Caco-2 (cell line): ENCODE data around the gene HAND2. TPM values are rescaled to one million over a fixed set of nuclear protein-coding genes. Genes with fewer than 3 reads are reported as not detected.

Experiments
- BruUV-seq: library from RNA; stranded (reverse); fragments of 400-500 nt; replicated peaks from 2 replicates; lab custom pipeline; 2021; lab: Mats Ljungman, UMichigan
- CTCF ChIA-PET: fragments of 300-600 bp; sonication (Branson Sonifier 250); formaldehyde crosslinking; loops from one replicate; lab custom pipeline; 2022; ENCODE audit warnings: antibody characterized with exemption; lab: Charles Lee
- POLR2A ChIA-PET: fragments of 300-600 bp; sonication (Branson Sonifier 250); formaldehyde crosslinking; loops from one replicate; lab custom pipeline; 2022; ENCODE audit warnings: antibody characterized with exemption; lab: Charles Lee
- DNase-seq, 2 experiments: peaks; one replicate each; pipeline versions ENCODE4 v3.0.0 to v3.0.0-alpha.2; 2020 to 2022
- H3K27me3 ChIP-seq: replicated peaks from 2 replicates; pipeline ENCODE4 v1.6.0; 2011; ENCODE audit warnings: low read length; ENCODE audit not compliant: control insufficient read depth, insufficient read depth
- H3K36me3 ChIP-seq: 2 replicates; pipeline ENCODE4 v1.5.1; 2011; ENCODE audit warnings: low read length; ENCODE audit not compliant: control insufficient read depth, insufficient read depth
- H3K4me1 ChIP-seq: fragments of 250-450 bp; sonication (Bioruptor Pico); 2 replicates; pipeline ENCODE4 v1.5.1; 2020; ENCODE audit warnings: mild to moderate bottlenecking
- H3K4me3 ChIP-seq: 2 replicates; pipeline ENCODE4 v1.5.1; 2011; ENCODE audit warnings: low read depth, mild to moderate bottlenecking, control low read depth, low read length
- H3K9me3 ChIP-seq: fragments of 250-450 bp; sonication (Bioruptor Pico); 2 replicates; pipeline ENCODE4 v1.5.1; 2020; ENCODE audit warnings: mild to moderate bottlenecking, moderate library complexity
- H3K27ac Mint-ChIP-seq: one replicate; pipeline ENCODE4 v1.8.0; 2022; ENCODE audit warnings: mixed read lengths; ENCODE audit not compliant: unreplicated experiment
- H3K27me3 Mint-ChIP-seq: one replicate; pipeline ENCODE4 v1.8.0; 2022; ENCODE audit warnings: mixed read lengths; ENCODE audit not compliant: insufficient read depth, unreplicated experiment
- H3K36me3 Mint-ChIP-seq: one replicate; pipeline ENCODE4 v1.8.0; 2022; ENCODE audit warnings: mild to moderate bottlenecking, mixed read lengths; ENCODE audit not compliant: insufficient read depth, unreplicated experiment
- H3K4me1 Mint-ChIP-seq: one replicate; pipeline ENCODE4 v1.8.0; 2022; ENCODE audit warnings: low read depth, mixed read lengths; ENCODE audit not compliant: unreplicated experiment
- H3K4me3 Mint-ChIP-seq: one replicate; pipeline ENCODE4 v1.8.0; 2022; ENCODE audit warnings: mild to moderate bottlenecking, moderate library complexity, mixed read lengths; ENCODE audit not compliant: unreplicated experiment
- H3K9me3 Mint-ChIP-seq: one replicate; pipeline ENCODE4 v1.8.0; 2022; ENCODE audit warnings: mixed read lengths; ENCODE audit not compliant: unreplicated experiment
- CTCF ChIP-seq, 2 experiments: fragments of 200-600 bp in 1 of 2; IDR thresholded peaks; 1 replicate in 1 of 2; 2 replicates in 1 of 2; pipeline versions ENCODE4 v1.5.1 to v1.8.0; 2011 to 2022; ENCODE audit warnings: antibody characterized with exemption in 1 of 2, control low read depth in 1 of 2, inconsistent platforms in 1 of 2, low read depth in 1 of 2, low read length in 1 of 2, mild to moderate bottlenecking in 1 of 2, moderate library complexity in 1 of 2; ENCODE audit not compliant: insufficient read depth in 1 of 2, severe bottlenecking in 1 of 2, unreplicated experiment in 1 of 2
- intact Hi-C: fragments of 100-400 bp; cut with micrococcal nuclease; formaldehyde crosslinking; loops from one replicate; pipeline ENCODE4 v1.10.0; 2022; ENCODE audit not compliant: unreplicated experiment
- total RNA-seq: library from RNA; stranded (reverse); gene quantifications from 2 replicates; pipeline ENCODE4 v1.2.3, GENCODE V29; 2022

Gene HAND2
- total RNA-seq, 1 experiment from 2014 or later, result not detected

- no peaks in the 10 kb centered on the region for H3K4me1 Mint-ChIP-seq
- no peaks in the 10 kb centered on the region for H3K27me3 ChIP-seq
- no peaks in the 10 kb centered on the region for H3K36me3 Mint-ChIP-seq
- no peaks in the 10 kb centered on the region for H3K4me1 ChIP-seq
- ChIA-PET POLR2A (no interaction called here), CTCF (no interaction called here)
- TF ChIP-seq CTCF (IDR thresholded peaks at IDR 0.05; ENCODE audit: insufficient read depth in 1 of 2, low read depth in 1 of 2, low read length in 1 of 2, severe bottlenecking in 1 of 2, unreplicated experiment in 1 of 2), result no peak
- H3K36me3 ChIP-seq, result no peaks in the 10 kb centered on the region
- H3K9me3 Mint-ChIP-seq, result no peaks in the 10 kb centered on the region
- no peak overlapping the region for H3K4me3 ChIP-seq
- no peak overlapping the region for H3K27ac Mint-ChIP-seq
- no TSS peak for BruUV-seq
- H3K9me3 ChIP-seq, result no peaks in the 10 kb centered on the region
- intact Hi-C loops, result no loop called here
- no peak for DNase-seq
- no peak overlapping the region for H3K4me3 Mint-ChIP-seq
- H3K27me3 Mint-ChIP-seq, result peaks cover 3% of the 10 kb centered on the region
Observed at GRCh38 chr4:173528378-173529321, 1.4 kb downstream of the HAND2 start.

GRCh38 chr4:173527103-173527891 lies 2.7 kb downstream of the HAND2 start:
- POLR2A ChIA-PET, result no interaction called here
- intact Hi-C loops, result no loop called here

More at GRCh38 chr4:173527103-173527891, 2.7 kb downstream of the HAND2 start:
- no peak for TF ChIP-seq CTCF (IDR thresholded peaks at IDR 0.05; ENCODE audit: insufficient read depth in 1 of 2, low read depth in 1 of 2, low read length in 1 of 2, severe bottlenecking in 1 of 2, unreplicated experiment in 1 of 2)
- H3K9me3 Mint-ChIP-seq, result no peaks in the 10 kb centered on the region
- H3K4me1 Mint-ChIP-seq, result no peaks in the 10 kb centered on the region
- Histone ChIP-seq H3K4me1 (no peaks in the 10 kb centered on the region), H3K27me3 (no peaks in the 10 kb centered on the region), H3K9me3 (no peaks in the 10 kb centered on the region), H3K4me3 (no peak overlapping the region), H3K36me3 (no peaks in the 10 kb centered on the region)
- H3K4me3 Mint-ChIP-seq, result no peak overlapping the region
- no peak for DNase-seq
- no peak overlapping the region for H3K27ac Mint-ChIP-seq
- no TSS peak for BruUV-seq
- no peaks in the 10 kb centered on the region for H3K36me3 Mint-ChIP-seq
- peaks cover 3% of the 10 kb centered on the region for H3K27me3 Mint-ChIP-seq
- CTCF ChIA-PET, result no interaction called here
